ENCODE results near the gene AKR1B1. TPM values are rescaled to one million over a fixed set of nuclear protein-coding genes. Genes with fewer than 3 reads are reported as not detected.

The AKR1B1 gene
- total RNA-seq, 1 experiment from 2014 or later, result 166 TPM

GRCh38 chr7:134406431-134406830 lies 52.5 kb downstream of the AKR1B1 start:
- Histone ChIP-seq H3T11ph (ENCODE audit: low read length) (no peak overlapping the region), H3K14ac (ENCODE audit: insufficient read depth, low read length) (no peak overlapping the region), H3K4me2 (ENCODE audit: insufficient read depth, insufficient read length, low read length) (no peak overlapping the region), H3K79me1 (ENCODE audit: insufficient read depth, low read depth, low read length, poor library complexity, severe bottlenecking) (no peaks in the 10 kb centered on the region), H3K4ac (ENCODE audit: low read depth, low read length) (no peak overlapping the region), H3K23me2 (ENCODE audit: insufficient read length, low read depth, low read length, poor library complexity, severe bottlenecking) (no peaks in the 10 kb centered on the region), H3K4me1 (ENCODE audit: insufficient read depth, low read length) (peaks cover 6% of the 10 kb centered on the region; the same call in 1 of the 2 replicates), H3K9me3 (ENCODE audit: control insufficient read depth, low read depth, low read length) (no peaks in the 10 kb centered on the region), H4K8ac (replicated peaks; ENCODE audit: insufficient read length, low read depth, low read length) (no peak overlapping the region), H4K5ac (ENCODE audit: insufficient read length, low read depth, low read length) (no peak overlapping the region), H3K79me2 (ENCODE audit: insufficient read depth, low read length) (no peaks in the 10 kb centered on the region), H2BK15ac (ENCODE audit: low read depth, low read length) (no peak overlapping the region), H3K27me3 (ENCODE audit: insufficient read depth, low read length) (no peaks in the 10 kb centered on the region), H2AFZ (ENCODE audit: low read length) (no peak overlapping the region), H2BK120ac (ENCODE audit: low read depth, low read length, poor library complexity, severe bottlenecking) (no peak overlapping the region), H2AK5ac (ENCODE audit: insufficient read length, low read length) (no peak overlapping the region), H4K91ac (ENCODE audit: insufficient read length, low read depth, low read length) (no peak overlapping the region), H3K27ac (ENCODE audit: insufficient read length, low read depth, low read length) (no peak overlapping the region), H3K56ac (ENCODE audit: insufficient read length, low read depth, low read length) (no peak overlapping the region), H4K20me1 (ENCODE audit: control insufficient read depth, insufficient read depth, insufficient read length) (no peaks in the 10 kb centered on the region), H2BK5ac (ENCODE audit: insufficient read length, low read length) (no peak overlapping the region), H3K23ac (ENCODE audit: insufficient read length, low read depth, low read length) (no peak overlapping the region), H3K18ac (ENCODE audit: insufficient read length, low read depth, low read length) (no peak overlapping the region), H2BK20ac (ENCODE audit: low read depth, low read length, poor library complexity, severe bottlenecking) (no peak overlapping the region), H3K9ac (ENCODE audit: extremely low read depth, insufficient read length, low read length) (no peak overlapping the region), H2BK12ac (ENCODE audit: insufficient read length, low read depth, low read length) (no peak overlapping the region)
- Mint-ChIP-seq H3K4me1 (peaks cover 16% of the 10 kb centered on the region in 2 experiments), H3K9me3 (no peaks in the 10 kb centered on the region; a peak in 2 of 5 replicates), H3K27me3 (ENCODE audit: low read depth) (peaks cover 3% of the 10 kb centered on the region; the same call in 1 of the 2 replicates), H3K4me3 (no peak overlapping the region), H3K27ac (peak overlapping the region in 1 of 3 experiments; percentile 46; a peak in 1 of 7 replicates), H3K36me3 (ENCODE audit: insufficient read depth in 1 of 3, low read depth in 3 of 3) (no peaks in the 10 kb centered on the region; a peak in 1 of 7 replicates)
- DNase-seq, result no peak
- no peak for TF ChIP-seq CTCF (conservative IDR thresholded peaks at IDR 0.05)
- no CpG with 5 or more reads among the region's 2 CpGs for WGBS (ENCODE audit: extremely low coverage, insufficient read length, low lambda C conversion rate)

Data from H9 (cell line).